ENCODE measurements around the gene CPSF3. TPM values are rescaled to one million over a fixed set of nuclear protein-coding genes. Genes with fewer than 3 reads are reported as not detected.

The CPSF3 gene
- total and polyA plus RNA-seq, 2 of the 13 experiments (the other 11 are each of a cell fraction or from before 2014, with no cell fraction given): 19.8 to 93.0 TPM

DNA sequence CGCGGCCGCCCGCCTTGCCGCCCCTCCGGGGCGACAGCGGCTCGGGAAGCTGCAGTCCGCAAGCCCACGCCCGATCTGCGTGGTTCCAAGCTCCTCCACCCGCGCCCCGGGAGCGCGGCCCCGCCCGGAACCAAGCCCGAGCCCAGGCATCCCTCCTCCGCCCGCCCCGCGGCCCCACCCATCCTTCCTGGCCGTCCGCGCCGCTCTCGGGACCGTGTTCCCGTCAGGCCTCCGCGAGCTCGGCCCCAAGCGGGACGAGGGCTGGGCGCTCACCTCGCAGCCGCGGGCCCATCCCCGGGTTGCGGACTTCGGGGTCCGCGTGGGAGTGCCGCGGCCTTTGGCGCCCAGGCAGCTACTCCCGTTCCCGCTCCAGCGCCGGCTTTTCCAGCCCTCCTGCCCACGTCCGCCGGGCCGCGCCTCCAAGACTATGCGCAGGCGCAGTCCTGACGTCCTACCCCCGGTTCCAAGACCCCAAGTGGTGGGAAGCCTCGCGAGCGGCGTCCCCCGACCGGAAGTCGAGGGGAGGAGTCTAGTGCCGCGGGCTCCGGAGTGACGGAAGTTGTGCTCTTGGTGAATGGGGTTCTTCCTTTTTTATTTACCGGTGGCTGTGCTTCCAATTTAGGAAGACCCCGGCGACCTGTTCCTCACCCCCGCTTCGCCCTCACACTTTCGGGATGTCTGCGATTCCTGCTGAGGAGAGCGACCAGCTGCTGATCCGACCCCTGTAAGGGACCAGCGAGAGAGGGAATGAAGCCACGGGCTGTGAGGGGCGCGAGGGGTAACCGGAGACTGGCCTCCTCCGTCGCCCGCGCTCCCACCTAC lies at the start of gene CPSF3, which contains the start of gene ITGB1BP1 (continued):
- TF ChIP-seq NFIB (CRISPR knock-in tag; IDR thresholded peaks at IDR 0.05; ENCODE audit: borderline replicate concordance): no peak
- no peak for TF ChIP-seq ZNF550 (CRISPR knock-in tag; IDR thresholded peaks at IDR 0.05; ENCODE audit: borderline replicate concordance)
- peak; percentile 92 for TF ChIP-seq ZNF446 (CRISPR knock-in tag; IDR thresholded peaks at IDR 0.05)
- peak; percentile 58; the same call in 1 of the 2 replicates for TF ChIP-seq ZNF3 (CRISPR knock-in tag; IDR thresholded peaks at IDR 0.05)
- TF ChIP-seq MTF1 (CRISPR knock-in tag; IDR thresholded peaks at IDR 0.05): no peak
- TF ChIP-seq KLF9 (CRISPR knock-in tag; IDR thresholded peaks at IDR 0.05; ENCODE audit: low read depth): no peak
- no peak for TF ChIP-seq NCOA1 (CRISPR knock-in tag; IDR thresholded peaks at IDR 0.05)
- TF ChIP-seq SCMH1 (CRISPR knock-in tag; IDR thresholded peaks at IDR 0.05; ENCODE audit: borderline replicate concordance): no peak
- no peak for TF ChIP-seq FOSL1 (CRISPR knock-in tag; IDR thresholded peaks at IDR 0.05; ENCODE audit: borderline replicate concordance)
- TF ChIP-seq ARID2 (CRISPR knock-in tag; IDR thresholded peaks at IDR 0.05; ENCODE audit: borderline replicate concordance): peak; percentile 11; the same call in 1 of the 2 replicates
- TF ChIP-seq ZNF460 (CRISPR knock-in tag; IDR thresholded peaks at IDR 0.05; ENCODE audit: borderline replicate concordance): no peak; the same call in 1 of the 2 replicates
- peak; percentile 59 for TF ChIP-seq ZIK1 (CRISPR knock-in tag; IDR thresholded peaks at IDR 0.05; ENCODE audit: borderline replicate concordance, low read depth)
- TF ChIP-seq, protein P1, sequence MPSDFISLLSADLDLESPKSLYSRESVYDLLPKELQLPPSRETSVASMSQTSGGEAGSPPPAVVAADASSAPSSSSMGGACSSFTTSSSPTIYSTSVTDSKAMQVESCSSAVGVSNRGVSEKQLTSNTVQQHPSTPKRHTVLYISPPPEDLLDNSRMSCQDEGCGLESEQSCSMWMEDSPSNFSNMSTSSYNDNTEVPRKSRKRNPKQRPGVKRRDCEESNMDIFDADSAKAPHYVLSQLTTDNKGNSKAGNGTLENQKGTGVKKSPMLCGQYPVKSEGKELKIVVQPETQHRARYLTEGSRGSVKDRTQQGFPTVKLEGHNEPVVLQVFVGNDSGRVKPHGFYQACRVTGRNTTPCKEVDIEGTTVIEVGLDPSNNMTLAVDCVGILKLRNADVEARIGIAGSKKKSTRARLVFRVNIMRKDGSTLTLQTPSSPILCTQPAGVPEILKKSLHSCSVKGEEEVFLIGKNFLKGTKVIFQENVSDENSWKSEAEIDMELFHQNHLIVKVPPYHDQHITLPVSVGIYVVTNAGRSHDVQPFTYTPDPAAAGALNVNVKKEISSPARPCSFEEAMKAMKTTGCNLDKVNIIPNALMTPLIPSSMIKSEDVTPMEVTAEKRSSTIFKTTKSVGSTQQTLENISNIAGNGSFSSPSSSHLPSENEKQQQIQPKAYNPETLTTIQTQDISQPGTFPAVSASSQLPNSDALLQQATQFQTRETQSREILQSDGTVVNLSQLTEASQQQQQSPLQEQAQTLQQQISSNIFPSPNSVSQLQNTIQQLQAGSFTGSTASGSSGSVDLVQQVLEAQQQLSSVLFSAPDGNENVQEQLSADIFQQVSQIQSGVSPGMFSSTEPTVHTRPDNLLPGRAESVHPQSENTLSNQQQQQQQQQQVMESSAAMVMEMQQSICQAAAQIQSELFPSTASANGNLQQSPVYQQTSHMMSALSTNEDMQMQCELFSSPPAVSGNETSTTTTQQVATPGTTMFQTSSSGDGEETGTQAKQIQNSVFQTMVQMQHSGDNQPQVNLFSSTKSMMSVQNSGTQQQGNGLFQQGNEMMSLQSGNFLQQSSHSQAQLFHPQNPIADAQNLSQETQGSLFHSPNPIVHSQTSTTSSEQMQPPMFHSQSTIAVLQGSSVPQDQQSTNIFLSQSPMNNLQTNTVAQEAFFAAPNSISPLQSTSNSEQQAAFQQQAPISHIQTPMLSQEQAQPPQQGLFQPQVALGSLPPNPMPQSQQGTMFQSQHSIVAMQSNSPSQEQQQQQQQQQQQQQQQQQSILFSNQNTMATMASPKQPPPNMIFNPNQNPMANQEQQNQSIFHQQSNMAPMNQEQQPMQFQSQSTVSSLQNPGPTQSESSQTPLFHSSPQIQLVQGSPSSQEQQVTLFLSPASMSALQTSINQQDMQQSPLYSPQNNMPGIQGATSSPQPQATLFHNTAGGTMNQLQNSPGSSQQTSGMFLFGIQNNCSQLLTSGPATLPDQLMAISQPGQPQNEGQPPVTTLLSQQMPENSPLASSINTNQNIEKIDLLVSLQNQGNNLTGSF (CRISPR knock-in tag; IDR thresholded peaks at IDR 0.05): peak; percentile 94
- TF ChIP-seq IRX3 (CRISPR knock-in tag; IDR thresholded peaks at IDR 0.05; ENCODE audit: borderline replicate concordance, low read depth): no peak; the same call in 1 of the 2 replicates
- no peak; the same call in 1 of the 2 replicates for TF ChIP-seq SIX1 (CRISPR knock-in tag; IDR thresholded peaks at IDR 0.05; ENCODE audit: borderline replicate concordance)
- TF ChIP-seq HMG20B (CRISPR knock-in tag; conservative IDR thresholded peaks at IDR 0.05): no peak; the same call in 1 of the 2 replicates
- TF ChIP-seq ZNF879 (CRISPR knock-in tag; IDR thresholded peaks at IDR 0.05): peak; percentile 83; the same call in 1 of the 2 replicates
- TF ChIP-seq GATAD1 (CRISPR knock-in tag; IDR thresholded peaks at IDR 0.05): peak; percentile 94
- peak; percentile 59 for TF ChIP-seq NFYB (CRISPR knock-in tag; IDR thresholded peaks at IDR 0.05)
- peak; percentile 10; the same call in 1 of the 2 replicates for TF ChIP-seq GATA4 (IDR thresholded peaks at IDR 0.05; ENCODE audit: borderline replicate concordance, low read depth)
- no peak for TF ChIP-seq NFRKB (IDR thresholded peaks at IDR 0.05)
- no peak; the same call in 1 of the 2 replicates for TF ChIP-seq ZNF713 (CRISPR knock-in tag; IDR thresholded peaks at IDR 0.05)
- peak; percentile 89 for TF ChIP-seq KMT2A (CRISPR knock-in tag; IDR thresholded peaks at IDR 0.05)
- TF ChIP-seq MAFF (IDR thresholded peaks at IDR 0.05; ENCODE audit: low read depth, low read length): no peak
- peak; percentile 59; the same call in 1 of the 2 replicates for TF ChIP-seq NR2F2 (IDR thresholded peaks at IDR 0.05; ENCODE audit: borderline replicate concordance, low read depth)
- TF ChIP-seq, protein P2, sequence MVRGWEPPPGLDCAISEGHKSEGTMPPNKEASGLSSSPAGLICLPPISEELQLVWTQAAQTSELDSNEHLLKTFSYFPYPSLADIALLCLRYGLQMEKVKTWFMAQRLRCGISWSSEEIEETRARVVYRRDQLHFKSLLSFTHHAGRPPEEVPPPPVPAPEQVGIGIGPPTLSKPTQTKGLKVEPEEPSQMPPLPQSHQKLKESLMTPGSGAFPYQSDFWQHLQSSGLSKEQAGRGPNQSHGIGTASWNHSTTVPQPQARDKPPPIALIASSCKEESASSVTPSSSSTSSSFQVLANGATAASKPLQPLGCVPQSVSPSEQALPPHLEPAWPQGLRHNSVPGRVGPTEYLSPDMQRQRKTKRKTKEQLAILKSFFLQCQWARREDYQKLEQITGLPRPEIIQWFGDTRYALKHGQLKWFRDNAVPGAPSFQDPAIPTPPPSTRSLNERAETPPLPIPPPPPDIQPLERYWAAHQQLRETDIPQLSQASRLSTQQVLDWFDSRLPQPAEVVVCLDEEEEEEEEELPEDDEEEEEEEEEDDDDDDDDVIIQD (CRISPR knock-in tag; IDR thresholded peaks at IDR 0.05; ENCODE audit: low read depth): peak; percentile 81
